GM12865 (cell line): ENCODE measurements around the gene ZHX3.

ENCODE experiments used
- DNase-seq: peaks from one replicate; pipeline ENCODE4 v3.0.0; 2010; ENCODE audit warnings: low read depth
- H3K4me3 ChIP-seq: 2 replicates; pipeline ENCODE4 v1.5.1; 2011; ENCODE audit warnings: mild to moderate bottlenecking, low read depth, low read length, control low read depth
- CTCF ChIP-seq: IDR thresholded peaks from 2 replicates; pipeline ENCODE4 v1.5.1; 2011; ENCODE audit warnings: low read length, control low read depth, low read depth, inconsistent platforms; ENCODE audit not compliant: insufficient read depth; ENCODE audit errors: missing control alignments

The ZHX3 gene

DNA sequence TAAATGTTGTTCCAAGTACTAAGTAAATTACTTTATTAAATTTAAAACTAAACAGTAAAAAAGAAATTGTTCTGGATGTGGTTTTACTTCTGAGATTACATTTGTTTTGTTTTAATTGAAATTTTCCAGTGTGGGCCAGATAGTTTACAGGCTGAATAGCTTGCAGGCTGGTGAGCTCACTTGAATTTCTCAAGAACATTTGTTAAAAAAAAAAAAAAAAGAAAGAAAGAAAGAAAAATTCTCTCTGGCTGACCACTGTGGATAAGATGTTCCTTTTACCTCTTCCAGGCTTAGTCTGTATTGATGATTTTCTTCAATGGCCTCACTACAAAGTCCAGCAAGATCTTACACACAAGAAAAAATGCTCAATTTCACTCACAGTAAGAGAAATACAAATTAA, 94.8 kb downstream of the ZHX3 start:
- H3K4me3 ChIP-seq = no peak overlapping the region
- TF ChIP-seq CTCF = no peak
- no peak for DNase-seq

DNA sequence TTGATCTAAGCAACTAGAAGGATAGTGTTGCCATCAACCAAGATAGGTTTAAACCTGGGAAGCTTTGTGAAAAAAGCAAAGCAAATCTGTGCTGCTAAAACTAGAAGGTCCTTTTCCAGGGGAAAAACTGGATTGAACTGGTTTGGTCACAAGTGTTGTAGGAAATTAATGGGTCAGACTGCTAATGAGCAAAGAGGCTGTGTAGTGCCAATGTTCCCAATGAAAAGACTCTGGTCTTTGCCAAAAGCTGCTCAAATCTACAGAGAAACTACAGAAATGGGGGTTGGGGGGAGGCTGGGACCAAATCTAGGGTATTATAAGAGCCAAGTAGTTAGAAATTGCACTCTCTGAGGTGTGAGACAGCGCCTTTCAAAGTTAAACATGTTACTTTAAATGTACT, 95.2 kb downstream of the ZHX3 start:
- DNase-seq = no peak
- no peak overlapping the region for H3K4me3 ChIP-seq
- no peak for TF ChIP-seq CTCF

DNA sequence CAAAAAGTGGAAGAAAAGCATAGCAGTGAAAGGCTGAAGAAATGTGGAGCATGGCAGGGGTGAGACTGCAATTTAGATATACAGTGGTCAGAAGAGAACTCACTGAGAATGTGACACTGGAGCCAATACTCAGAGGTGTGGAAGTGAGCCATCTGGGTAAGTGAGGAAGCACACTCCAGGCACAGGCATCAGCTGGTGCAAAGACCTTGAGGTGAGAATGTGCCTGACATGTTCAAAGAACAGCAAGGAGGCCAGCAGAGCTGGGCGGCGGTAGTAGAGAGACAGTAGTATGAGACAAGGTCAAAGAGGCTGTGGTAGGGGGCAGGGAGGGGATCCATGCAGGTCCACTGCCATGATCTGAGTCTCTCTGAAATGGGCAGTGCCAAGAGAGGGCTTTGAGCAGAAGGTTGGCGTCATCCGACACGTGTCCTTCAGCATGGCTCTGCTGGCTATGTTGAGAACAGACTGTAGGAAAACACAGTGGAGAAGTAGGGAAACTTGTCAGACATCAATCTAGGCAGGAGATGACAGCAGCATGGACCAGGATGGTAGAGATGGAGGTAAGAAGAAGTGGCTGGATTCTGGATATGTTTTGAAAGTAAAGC, 95.8 kb downstream of the ZHX3 start:
- H3K4me3 ChIP-seq = no peak overlapping the region
- TF ChIP-seq CTCF = no peak
- no peak for DNase-seq

DNA sequence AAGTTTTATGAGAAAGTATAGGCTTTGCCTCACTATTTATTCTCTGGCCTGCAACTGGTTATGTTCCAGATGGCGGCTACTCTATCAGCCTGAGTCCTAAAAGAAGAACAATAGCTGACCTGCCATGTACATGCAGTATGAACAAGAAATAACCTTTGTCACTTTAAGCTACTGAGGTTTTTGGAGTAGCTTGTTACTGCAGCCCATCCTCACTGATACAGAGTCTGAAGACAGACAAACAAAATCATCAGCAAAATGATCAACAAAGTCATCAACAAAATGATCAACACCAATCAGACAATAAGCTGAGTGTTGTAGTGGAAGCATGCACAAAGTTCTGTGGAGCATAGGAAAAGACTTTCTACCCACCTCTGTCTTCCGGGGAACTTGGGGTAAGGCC, 97.7 kb downstream of the ZHX3 start:
- no peak for TF ChIP-seq CTCF
- no peak overlapping the region for H3K4me3 ChIP-seq
- no peak for DNase-seq

GRCh38 chr20:41218466-41218865, 99.1 kb downstream of the ZHX3 start:
- no peak for DNase-seq
- no peak for TF ChIP-seq CTCF
- no peak overlapping the region for H3K4me3 ChIP-seq

DNA sequence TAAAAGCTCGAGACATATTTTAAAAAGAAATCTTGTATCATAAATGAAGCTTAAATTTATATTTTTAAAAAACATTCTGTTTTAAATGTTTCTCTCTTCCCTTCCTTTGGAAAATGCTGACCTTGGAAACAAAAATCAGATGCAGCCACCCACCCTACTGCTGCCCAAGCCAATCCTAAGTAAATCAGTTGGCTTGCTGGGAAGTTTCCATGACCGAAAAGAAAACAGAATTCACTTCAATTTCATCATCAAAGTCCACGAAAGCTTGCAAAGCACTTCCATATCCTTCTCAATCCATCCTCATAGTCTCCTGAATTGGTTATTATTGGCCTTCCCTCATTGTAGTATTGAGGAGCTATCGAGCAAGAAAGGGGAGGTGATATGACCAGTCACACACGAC, 100.1 kb downstream of the ZHX3 start:
- no peak for DNase-seq
- no peak overlapping the region for H3K4me3 ChIP-seq
- no peak for TF ChIP-seq CTCF

- no peak for TF ChIP-seq CTCF
Measured at GRCh38 chr20:41214666-41215065, 102.9 kb downstream of the ZHX3 start.

More at GRCh38 chr20:41214666-41215065, 102.9 kb downstream of the ZHX3 start:
- H3K4me3 ChIP-seq = no peak overlapping the region
- no peak for DNase-seq
